Measurements from ENCODE around the gene CAPZA2. TPM values are rescaled to one million over a fixed set of nuclear protein-coding genes. Genes with fewer than 3 reads are reported as not detected.

The CAPZA2 gene
- total and polyA plus RNA-seq, 11 donors = 37.4 to 483 (median 324) TPM

DNA sequence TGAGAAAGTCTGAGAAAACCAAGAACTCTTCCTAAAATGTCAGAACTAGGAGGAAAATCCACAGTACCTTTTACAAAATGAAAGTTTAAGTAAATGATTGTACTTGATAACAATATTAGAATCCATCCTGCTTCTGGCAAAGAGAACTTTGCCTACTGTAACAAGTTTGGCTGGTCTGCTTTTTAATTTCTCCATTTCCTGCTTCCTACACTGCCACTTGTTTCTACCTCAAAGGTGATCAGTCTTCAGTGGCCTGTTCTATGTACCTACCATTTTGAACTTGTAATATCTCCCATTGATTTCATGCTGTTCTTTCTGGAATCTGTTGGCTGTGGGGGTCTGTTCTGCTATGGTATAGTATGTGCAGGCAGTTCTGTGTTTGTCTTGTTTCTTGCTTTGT is 32.9 kb upstream of the CAPZA2 start:
- Histone ChIP-seq H3K36me3 (no peaks in the 10 kb centered on the region), H3K4me1 (peaks cover 0 to 2% (median 0%) of the 10 kb centered on the region in 12 donors), H3K27me3 (no peaks in the 10 kb centered on the region), H3K9me3 (peaks cover 0 to 4% (median 0%) of the 10 kb centered on the region in 12 donors), H3K4me3 (no peak overlapping the region), H3K27ac (no peak overlapping the region)
- DNase-seq (no peak), ATAC-seq (no peak)
- TF ChIP-seq CTCF (IDR thresholded peaks at IDR 0.05) (no peak), POLR2A (IDR thresholded peaks at IDR 0.05) (no peak)
- intact Hi-C loops (cut with DNase I) = no loop called here

DNA sequence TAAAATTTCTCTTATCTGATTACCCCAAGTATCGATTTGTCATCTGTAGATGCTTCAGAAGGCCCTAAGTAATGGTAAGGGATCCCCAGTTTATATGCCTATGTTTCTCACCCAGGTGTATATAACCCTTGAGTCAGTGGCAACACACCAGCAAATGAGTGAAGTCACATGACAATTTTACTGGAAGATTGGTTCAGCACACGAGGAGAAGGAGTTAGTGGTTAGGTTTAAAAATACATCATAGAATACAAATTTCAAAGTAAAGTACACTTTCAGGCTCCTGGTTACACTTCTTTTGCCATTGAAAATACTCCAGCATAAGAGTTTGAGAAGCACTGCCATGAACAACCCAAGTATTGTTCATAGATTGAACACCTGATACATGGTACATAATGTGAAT is 29.7 kb upstream of the CAPZA2 start:
- no peak for ATAC-seq
- Histone ChIP-seq H3K9me3 (no peaks in the 10 kb centered on the region), H3K4me1 (peaks cover 0 to 18% (median 0%) of the 10 kb centered on the region in 12 donors), H3K27ac (no peak overlapping the region), H3K36me3 (no peaks in the 10 kb centered on the region), H3K27me3 (no peaks in the 10 kb centered on the region), H3K4me3 (no peak overlapping the region)
- intact Hi-C loops (cut with DNase I) = no loop called here
- 63 to 73% (median 70%) methylated on average over 2 of the region's 2 CpGs for WGBS, 4 donors
- no peak for DNase-seq
- TF ChIP-seq POLR2A (IDR thresholded peaks at IDR 0.05) = no peak
- TF ChIP-seq CTCF (IDR thresholded peaks at IDR 0.05) = no peak

- Histone ChIP-seq H3K4me1 (peaks cover 0 to 18% (median 0%) of the 10 kb centered on the region in 12 donors), H3K4me3 (no peak overlapping the region), H3K27me3 (no peaks in the 10 kb centered on the region), H3K27ac (no peak overlapping the region), H3K36me3 (no peaks in the 10 kb centered on the region), H3K9me3 (no peaks in the 10 kb centered on the region)
- peak in 4 of 5 donors; percentile 20 to 47 (median 42) for DNase-seq
- 42 to 47% (median 44%) methylated on average over 9 of the region's 9 CpGs for WGBS, 4 donors
- ATAC-seq = peak in 3 of 4 donors; percentile 54 to 69 (median 69)
- intact Hi-C loops (cut with DNase I) = no loop called here
- no peak for TF ChIP-seq POLR2A (IDR thresholded peaks at IDR 0.05)
- no peak for TF ChIP-seq CTCF (IDR thresholded peaks at IDR 0.05)
Observed at GRCh38 chr7:116834815-116835504, 27.4 kb upstream of the CAPZA2 start.

DNA sequence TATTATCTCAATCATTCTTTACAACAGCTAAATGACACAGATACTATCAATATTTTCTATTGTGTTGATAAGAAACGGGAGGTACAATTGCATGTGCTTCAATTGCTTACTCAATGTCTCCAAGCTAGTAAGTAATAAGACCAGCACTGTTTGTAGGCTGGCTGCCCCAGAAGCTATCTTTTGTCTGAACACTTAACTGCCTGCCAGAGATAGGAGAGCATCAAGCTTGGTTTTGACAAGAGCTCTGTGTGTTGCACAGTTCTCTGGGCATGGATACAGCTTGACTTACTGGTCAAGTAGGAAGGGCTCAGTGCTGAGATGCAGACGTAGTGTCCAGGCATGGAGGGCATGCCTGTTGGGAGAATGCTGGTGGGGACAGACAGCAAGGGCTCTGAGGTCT is 26.3 kb upstream of the CAPZA2 start:
- no peak for TF ChIP-seq CTCF (IDR thresholded peaks at IDR 0.05)
- TF ChIP-seq POLR2A (IDR thresholded peaks at IDR 0.05) = no peak
- H3K9me3 ChIP-seq = no peaks in the 10 kb centered on the region
- H3K4me1 ChIP-seq = peaks cover 0 to 18% (median 0%) of the 10 kb centered on the region in 12 donors
- no peaks in the 10 kb centered on the region for H3K27me3 ChIP-seq
- no peak overlapping the region for H3K4me3 ChIP-seq
- peak; percentile 52 to 82 (median 62) for ATAC-seq
- no peak for DNase-seq
- intact Hi-C loops (cut with DNase I) = no loop called here
- WGBS, 4 donors = 43 to 52% (median 44%) methylated on average over 2 of the region's 2 CpGs
- H3K27ac ChIP-seq = no peak overlapping the region
- no peaks in the 10 kb centered on the region for H3K36me3 ChIP-seq

All from heart left ventricle (tissue), 16 donors.